GM18867 (cell line): Measurements from ENCODE around the gene CEP164.

Experiments
- ATAC-seq: cut with Tn5 transposase; IDR thresholded peaks from one replicate; pipeline ENCODE4 v1.9.1; 2021; ENCODE audit warnings: mild to moderate bottlenecking, moderate library complexity; ENCODE audit not compliant: unreplicated experiment

Gene CEP164

DNA sequence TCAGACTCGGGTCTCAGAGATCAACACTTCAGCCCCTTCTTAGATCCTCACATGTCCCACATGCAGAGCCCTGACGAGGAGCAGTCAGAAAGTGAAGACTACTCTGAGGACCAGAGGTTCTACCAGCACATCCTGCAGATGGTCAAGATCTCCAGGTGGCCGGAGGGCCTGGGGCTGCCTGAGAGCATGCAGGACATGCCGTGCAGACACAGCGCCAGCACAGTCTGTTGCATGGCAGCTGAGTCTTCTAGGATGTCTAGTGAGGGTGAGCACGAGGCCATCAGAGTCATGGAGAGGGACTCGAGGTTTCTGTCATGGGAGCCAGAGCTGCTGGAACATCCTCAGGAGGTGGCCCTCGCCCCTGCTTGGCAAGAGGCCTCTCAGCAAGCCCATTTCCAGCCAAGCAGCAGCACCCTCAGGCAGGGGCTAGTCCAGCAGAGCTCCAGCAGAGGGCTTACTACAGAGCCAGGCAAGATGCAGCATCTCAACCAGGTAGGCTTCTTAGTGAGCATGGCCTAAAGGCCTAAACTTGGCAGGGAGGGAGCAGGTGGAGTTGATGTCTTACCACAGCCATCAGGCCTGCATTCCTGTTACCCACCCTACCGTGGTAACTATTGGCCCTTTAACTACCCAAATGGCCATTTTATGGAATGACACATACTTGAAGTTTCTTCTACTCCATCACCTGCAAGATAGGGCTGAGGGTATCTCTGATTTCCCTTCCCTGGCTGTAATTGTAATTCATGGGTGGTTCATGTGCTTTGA, 28.7 kb downstream of the CEP164 start:
- ATAC-seq, result no peak

- ATAC-seq, result no peak
These were observed 33.8 kb downstream of the CEP164 start for GRCh38 chr11:117361432-117361831.

GRCh38 chr11:117366248-117366647, 38.6 kb downstream of the CEP164 start:
- ATAC-seq, result no peak

- no peak for ATAC-seq
These were observed 39.2 kb downstream of the CEP164 start for GRCh38 chr11:117366875-117367274.

DNA sequence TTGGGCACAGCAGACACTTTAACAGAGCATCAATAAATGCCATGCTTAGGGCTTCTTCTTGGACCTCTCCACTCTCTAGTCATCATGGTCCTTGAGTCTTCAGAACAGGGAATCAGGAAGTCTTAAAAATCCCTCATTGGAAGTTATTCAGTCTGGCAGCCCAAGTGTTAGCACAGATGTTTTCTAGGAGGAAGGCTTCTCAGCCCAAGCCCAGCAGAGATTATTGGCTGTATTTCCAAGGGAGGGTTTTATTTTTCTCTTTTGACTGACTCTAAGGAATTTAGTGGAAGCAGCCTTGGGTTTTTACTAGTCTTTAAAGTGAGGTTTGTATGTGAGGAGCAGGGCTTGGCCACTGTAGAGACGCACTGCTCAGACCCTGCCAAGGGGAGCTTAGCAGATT, 41.9 kb downstream of the CEP164 start:
- no peak for ATAC-seq

DNA sequence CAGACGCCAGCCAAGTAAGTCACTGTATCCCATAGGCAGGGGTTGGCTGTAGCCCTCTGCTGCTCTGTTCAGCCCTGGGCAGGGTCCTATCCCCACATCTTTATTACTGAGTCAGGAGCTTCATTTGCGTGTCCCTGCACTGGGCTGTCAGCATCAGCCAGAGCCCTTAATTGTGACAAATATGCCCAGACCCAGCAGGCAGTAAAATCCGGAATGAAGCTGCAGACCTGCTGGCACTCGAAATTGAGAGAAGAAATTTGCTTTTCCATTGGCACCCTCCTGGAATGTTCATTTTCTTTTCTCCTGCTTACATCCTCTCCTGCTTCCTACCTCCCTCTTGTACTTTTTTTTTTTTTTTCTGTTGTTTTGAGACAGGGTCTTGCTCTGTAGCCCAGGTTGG, 43.8 kb downstream of the CEP164 start:
- no peak for ATAC-seq

DNA sequence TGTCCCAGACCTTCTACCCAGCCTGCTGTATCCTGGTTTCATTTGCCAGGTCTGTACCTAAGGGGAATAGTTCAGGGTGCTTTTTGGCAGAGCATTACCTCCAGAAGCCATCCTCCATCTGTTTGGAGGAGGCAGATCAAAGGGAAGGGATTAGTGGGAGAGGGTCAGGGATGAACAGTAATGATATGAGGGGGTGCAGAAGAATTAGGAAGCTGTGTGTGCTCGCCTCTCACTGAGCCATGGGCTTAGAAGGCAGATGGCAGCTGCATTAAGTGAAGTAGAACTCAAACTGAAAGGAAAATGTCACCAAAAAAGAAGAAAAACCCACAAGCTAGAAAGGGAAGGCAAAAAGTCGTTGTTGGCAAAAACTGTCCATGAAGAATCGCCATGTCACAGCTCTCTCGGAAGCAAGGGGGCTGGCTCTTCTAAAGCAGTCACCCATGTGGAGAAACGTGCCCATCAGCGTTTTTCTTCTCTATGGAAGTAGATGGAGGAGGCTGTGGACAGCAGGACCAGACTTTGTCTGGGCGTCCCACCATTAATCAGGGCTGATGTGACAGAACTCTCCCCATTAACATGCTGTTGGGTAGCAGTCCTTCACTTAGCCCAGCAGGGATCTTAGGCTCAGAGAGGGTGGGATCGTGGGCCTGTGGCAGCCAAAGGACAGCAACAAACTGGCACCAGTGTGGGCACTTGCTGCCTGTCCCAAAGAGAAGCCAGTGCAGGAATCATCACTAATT, 46.8 kb downstream of the CEP164 start:
- ATAC-seq, result no peak

DNA sequence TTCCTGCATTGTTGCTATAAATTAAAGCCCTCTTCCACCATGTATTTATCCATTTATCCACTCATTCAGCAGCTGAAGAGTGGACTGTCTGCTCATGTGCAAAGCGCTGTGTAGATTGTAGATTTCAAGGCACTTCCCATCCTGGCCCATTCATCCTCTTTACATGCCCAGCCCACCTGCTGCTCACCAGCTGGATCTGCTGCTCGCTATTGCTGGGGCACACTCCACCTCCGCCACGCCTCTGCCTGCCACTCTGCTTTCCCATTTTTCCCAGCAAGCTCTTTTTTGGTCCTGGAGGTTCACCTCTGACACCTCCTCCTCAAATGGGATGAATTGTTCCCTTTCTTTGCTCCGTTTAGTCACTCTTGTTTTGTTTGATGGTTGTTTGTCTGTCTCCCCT, 48.3 kb downstream of the CEP164 start:
- ATAC-seq, result no peak

- ATAC-seq, result no peak
These were observed 48.9 kb downstream of the CEP164 start for GRCh38 chr11:117376517-117376916.

DNA sequence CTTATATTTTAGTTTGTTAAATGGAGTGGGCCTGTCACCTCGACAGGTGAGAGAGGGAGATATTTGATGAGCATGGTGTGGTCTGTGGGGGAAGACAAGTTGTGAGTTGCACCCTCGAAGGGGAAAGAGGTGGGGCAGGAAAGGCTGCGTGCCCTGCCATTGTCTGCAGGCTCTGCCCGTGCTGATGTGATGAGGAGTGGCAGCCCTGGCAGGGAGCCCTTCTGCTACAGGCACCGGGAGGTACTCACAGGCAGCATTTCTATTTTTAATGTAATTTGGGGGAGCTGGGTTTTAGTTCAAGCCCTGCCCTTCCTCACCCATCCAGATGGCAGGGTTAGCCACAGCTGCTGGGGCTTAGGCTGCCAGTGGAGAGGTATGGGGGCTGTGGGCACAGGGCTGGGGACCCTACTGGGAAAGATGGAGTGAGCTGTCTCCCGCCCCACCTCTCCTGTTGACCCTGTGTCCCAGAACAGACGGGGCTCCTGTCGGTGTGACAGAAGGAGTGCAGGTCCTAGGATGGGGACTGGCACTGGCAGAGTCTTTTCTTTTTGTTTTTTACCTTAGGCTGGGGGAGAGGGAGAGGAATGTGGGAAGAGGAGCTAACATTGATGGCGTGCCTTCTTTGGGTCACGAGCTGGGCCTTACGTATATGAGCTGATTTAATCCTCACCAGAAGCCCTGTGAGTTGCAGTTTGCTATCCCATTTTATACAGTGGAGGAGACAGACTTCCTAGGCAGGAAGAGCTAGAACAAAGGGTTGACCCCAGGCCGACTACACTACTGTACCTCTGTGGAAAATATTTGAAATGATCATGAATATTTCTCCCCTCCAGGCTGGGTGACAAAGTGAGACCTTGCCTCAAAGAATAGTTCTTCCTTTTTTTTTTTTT, 51.6 kb downstream of the CEP164 start:
- ATAC-seq, result no peak

GRCh38 chr11:117380676-117381075, 53.0 kb downstream of the CEP164 start:
- no peak for ATAC-seq

- no peak for ATAC-seq
These were observed 54.1 kb downstream of the CEP164 start for GRCh38 chr11:117381481-117382387.

DNA sequence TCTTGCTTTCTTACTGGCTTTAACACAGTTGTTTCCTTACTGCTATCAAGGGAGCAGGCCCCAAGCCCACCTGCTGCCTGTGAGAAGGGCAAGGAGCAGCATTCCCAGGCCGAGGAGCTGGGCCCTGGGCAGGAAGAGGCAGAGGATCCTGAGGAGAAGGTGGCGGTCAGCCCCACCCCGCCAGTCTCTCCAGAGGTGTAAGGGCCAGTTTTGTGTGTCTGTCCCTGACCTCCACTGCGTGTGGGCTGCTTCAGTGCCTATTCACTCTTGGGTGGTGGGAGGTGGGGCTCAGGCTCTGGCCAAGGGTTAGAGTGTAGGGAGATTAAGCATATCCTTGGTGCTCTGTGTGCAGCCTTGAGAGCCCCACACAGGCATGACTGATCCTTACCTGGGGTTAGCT, 55.1 kb downstream of the CEP164 start:
- no peak for ATAC-seq

DNA sequence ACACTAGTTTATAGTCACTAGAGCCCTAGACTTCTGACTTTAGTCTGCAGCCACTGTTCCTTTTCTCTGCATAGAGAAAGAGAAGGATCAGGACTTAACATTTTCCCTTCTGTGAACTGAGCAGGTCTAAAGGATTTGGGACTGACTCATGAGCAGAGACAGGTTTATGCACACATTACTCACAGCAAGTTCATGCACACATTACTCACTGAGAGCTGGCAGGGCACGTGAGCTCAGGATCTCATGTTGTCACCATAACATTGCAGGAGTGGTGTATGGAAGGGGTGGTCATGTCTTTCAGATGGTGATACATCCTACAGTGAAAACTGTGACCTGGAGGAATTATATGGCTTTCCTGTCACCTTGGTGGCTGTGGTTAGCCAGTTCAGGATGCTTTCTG, 56.4 kb downstream of the CEP164 start:
- no peak for ATAC-seq

DNA sequence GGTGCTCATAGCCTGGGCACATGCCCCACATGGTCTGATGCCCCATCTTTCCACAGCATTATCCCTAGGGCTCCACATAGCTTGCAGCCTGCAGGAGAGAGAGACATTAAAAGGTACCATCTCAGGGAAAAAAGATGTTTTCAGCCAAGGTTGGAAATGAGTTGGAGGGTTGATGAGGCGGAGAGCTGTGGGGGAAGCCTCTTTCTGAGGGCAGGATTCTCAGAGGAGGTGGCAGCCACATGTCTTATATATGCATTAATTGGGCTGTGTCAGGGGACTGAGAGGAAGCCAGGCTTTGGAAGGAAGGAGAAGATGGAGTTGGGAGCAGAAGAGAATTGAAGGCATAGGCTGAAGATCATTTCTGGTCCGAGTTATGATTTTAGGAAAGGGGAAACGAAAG, 57.8 kb downstream of the CEP164 start:
- ATAC-seq, result no peak

DNA sequence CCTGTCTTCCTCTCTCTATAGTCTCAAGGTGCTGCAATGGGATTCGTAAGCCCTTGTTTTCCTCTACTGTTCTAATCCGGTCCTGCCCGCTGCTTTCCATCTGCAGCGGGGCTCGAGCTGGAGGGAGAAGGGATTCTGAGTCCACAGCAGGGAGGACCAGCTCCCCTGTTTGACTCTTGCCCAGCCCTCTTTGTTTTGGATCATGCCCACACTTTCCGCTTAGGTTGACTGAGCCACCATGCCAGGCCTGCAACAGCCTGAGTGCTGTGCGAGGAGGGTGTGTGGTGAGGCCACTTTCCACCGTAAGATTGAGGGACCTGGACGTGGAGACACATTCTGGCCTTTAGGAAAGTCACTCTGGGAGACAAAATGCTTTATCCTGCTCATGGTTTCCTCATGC, 58.3 kb downstream of the CEP164 start:
- no peak for ATAC-seq

DNA sequence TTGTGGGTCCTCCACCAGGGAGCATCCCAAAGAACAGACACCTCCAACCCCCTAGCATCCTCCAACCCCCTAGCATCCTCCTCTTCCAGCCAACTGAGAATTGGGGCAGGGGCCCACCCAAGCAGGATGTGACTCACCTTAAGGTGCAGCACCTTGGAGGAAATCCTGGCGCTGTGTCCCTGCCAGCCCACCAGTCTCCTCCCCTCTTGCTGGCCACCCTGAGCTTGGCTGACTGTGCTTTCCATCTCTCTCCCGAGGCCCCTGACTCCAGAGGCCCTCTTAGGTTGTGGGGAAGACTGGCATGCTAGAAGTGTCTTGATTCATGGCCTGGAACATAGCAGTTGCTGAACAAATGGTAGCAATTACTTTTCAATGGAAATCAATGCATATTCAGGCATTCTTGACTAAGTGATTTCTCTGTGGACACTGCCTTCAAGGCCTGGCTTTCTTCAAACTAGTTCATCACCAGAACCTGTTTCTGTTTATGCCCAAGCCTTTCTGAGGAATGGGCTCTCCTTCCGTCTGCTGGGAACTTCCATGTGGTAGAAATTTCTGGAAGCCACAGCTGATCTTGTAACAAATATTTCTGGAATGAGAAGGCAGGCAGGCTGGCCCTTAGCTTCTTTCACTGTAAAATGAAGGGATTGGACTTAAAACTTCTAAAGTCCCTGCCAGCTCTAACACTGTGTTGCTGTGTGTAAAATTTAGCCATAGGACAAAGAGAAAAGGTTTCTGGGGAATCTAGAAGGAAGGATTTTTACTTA, 60.5 kb downstream of the CEP164 start:
- no peak for ATAC-seq

DNA sequence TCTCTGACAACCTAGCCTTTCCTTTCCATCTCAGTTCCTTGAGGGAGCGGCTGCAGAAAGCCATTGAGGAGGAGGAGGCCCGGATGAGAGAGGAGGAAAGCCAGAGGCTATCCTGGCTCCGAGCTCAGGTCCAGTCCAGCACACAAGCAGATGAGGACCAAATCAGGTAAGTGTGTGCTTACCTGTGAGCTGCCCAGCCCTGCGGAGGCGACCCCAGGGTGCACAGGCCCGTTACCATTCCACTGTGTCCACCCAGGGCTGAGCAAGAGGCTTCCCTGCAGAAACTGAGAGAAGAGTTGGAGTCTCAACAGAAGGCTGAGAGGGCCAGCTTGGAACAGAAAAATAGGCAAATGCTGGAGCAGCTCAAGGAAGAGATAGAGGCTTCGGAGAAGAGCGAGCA, 63.1 kb downstream of the CEP164 start:
- ATAC-seq, result no peak

DNA sequence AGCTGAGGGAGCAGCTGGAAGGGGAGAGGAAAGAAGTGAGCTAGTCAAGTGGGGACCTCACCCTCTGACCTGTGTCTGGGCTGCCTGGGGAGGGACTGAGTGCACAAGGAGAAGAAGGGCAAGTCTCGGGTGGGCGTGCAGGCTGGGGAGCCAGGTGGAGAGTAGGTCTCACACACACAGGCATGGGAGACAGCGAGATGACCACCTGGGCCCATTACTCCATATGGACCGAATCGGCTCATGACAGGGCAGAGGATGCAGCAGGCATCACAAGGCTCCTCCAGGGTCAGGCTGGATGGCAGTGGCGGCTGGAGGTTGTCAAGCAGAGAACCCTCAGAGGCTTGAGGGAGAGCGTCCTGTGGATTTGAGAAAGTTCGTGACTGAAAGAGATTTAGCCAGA, 63.5 kb downstream of the CEP164 start:
- ATAC-seq, result no peak
